ENCODE measurements around the gene DEFB128. TPM values are rescaled to one million over a fixed set of nuclear protein-coding genes. Genes with fewer than 3 reads are reported as not detected.
"Not testable (repeated sequence)": the region's sequence is repeated elsewhere in the genome, so short reads cannot be mapped to it uniquely, and the experiment has no call there.

DEFB128 gene
- total RNA-seq, result not detected
- long read RNA-seq, donor 1, result 0 reads
- long read RNA-seq, donor 2, result 0 reads

GRCh38 chr20:189611-190010, at the start of gene DEFB128:
Gene DEFB128, minus strand, starts transcription at chr20:189711. Its CDS starts 88 bp downstream, at chr20:189623.
- Histone ChIP-seq H3K36me3 (ENCODE audit: low read depth) (no peaks in the 10 kb centered on the region), H3K9me3 (no peaks in the 10 kb centered on the region), H3K4me3 (no peak within 1 kb of the TSS), H3K4me1 (ENCODE audit: low read depth) (no peaks in the 10 kb centered on the region)
- no peak for ATAC-seq
- intact Hi-C loops (cut with DNase I, micrococcal nuclease), result no loop called here
- TF ChIP-seq CTCF (IDR thresholded peaks at IDR 0.05), result no peak
- no peak for DNase-seq

DNA sequence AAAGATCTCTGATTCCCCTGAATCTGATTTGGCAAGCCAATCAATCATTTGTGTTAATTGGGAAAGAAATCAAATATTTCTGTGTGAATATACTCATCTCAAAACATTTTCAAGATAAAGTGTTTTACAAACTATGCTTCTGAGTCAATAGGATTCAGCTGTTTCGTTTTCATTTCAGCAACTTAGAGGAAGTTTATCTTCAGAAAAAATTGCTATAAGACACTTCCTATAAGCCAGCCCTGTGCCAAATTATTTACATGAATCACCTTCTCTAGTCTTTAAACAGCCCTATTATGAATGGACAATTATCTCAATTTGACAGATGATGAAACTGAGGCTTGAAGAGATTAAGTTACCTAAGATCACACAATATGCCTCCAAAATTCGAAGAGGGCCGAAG, 48.4 kb upstream of the DEFB128 start:
- no peak overlapping the region for H3K4me3 ChIP-seq
- no peaks in the 10 kb centered on the region for H3K9me3 ChIP-seq
- DNase-seq (no peak), ATAC-seq (no peak)
- no peaks in the 10 kb centered on the region for H3K36me3 ChIP-seq (ENCODE audit: low read depth)
- no peak for TF ChIP-seq CTCF (IDR thresholded peaks at IDR 0.05)
- intact Hi-C loops (cut with DNase I, micrococcal nuclease), result no loop called here
- no peaks in the 10 kb centered on the region for H3K4me1 ChIP-seq (ENCODE audit: low read depth)

DNA sequence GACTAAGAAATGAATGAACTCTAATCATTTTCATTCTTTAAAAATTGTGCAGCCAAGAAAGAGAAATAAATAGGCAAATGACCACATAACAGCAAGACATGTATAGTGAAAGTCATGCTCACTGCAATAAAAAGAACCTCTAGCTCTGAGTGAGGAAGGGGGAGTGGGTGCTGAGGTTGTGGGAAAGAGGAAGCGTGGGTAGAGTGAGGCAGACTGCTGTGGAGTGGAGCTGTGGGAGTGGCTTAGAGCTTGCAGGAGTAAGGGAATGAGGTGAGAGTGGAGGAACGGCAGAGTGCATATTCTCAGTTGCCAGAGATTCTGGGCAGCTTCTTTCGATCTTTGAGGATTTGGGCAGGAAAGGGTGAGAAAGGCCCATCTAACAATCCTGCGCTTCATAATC, 48.0 kb upstream of the DEFB128 start:
- no peak overlapping the region for H3K4me3 ChIP-seq
- intact Hi-C loops (cut with DNase I, micrococcal nuclease), result no loop called here
- H3K4me1 ChIP-seq (ENCODE audit: low read depth), result no peaks in the 10 kb centered on the region
- DNase-seq, result peak in 1 of 3 donors; percentile 18
- peak; percentile 52 for ATAC-seq
- H3K9me3 ChIP-seq, result no peaks in the 10 kb centered on the region
- H3K36me3 ChIP-seq (ENCODE audit: low read depth), result no peaks in the 10 kb centered on the region
- TF ChIP-seq CTCF (IDR thresholded peaks at IDR 0.05), result no peak

- Histone ChIP-seq H3K4me1 (ENCODE audit: low read depth) (no peaks in the 10 kb centered on the region), H3K4me3 (no peak overlapping the region), H3K36me3 (ENCODE audit: low read depth) (no peaks in the 10 kb centered on the region), H3K9me3 (no peaks in the 10 kb centered on the region)
- intact Hi-C loops (cut with DNase I, micrococcal nuclease), result no loop called here
- TF ChIP-seq CTCF (IDR thresholded peaks at IDR 0.05), result no peak
- DNase-seq (no peak), ATAC-seq (no peak)
Observed at GRCh38 chr20:235891-236290, 46.4 kb upstream of the DEFB128 start.

DNA sequence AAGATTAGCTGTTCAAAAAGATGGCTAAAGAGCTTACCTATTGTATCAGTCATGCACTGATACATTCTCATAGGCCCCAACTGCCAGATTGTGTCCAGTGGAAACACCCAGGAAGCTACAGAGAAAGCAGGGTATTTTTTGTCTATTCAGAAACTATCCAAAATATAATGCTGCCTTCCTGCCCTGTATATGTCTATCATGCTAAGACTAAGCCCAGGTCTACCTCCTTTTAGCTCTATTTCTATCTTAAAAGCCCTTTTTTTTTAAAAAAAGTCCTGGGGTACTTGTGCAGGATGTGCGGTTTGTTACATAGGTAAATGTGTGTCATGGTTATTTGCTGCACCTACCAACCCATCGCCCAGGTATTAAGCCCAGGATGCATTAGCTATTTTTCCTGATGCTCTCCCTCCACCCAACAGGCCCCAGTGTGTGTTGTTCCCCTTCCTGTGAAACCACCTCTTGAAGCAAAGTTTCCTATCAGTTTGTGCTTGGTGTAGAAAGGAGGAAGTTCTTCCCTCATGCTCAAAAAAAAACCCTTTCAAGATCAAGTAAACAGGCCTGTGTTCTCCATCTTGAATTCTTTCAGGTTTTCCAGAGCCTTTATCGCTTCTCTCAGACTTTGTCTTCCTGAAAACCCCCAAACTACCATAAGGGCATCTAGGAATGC, 38.1 kb upstream of the DEFB128 start:
- Histone ChIP-seq H3K9me3 (no peaks in the 10 kb centered on the region), H3K4me3 (no peak overlapping the region), H3K36me3 (ENCODE audit: low read depth) (no peaks in the 10 kb centered on the region), H3K4me1 (ENCODE audit: low read depth) (no peaks in the 10 kb centered on the region)
- intact Hi-C loops (cut with DNase I, micrococcal nuclease), result no loop called here
- ATAC-seq (no peak), DNase-seq (no peak)
- no peak for TF ChIP-seq CTCF (IDR thresholded peaks at IDR 0.05)

- no peak for DNase-seq
- H3K4me1 ChIP-seq (ENCODE audit: low read depth), result no peaks in the 10 kb centered on the region
- no peaks in the 10 kb centered on the region for H3K9me3 ChIP-seq
- H3K36me3 ChIP-seq (ENCODE audit: low read depth), result no peaks in the 10 kb centered on the region
- intact Hi-C loops (cut with DNase I, micrococcal nuclease), result no loop called here
- no peak for TF ChIP-seq CTCF (IDR thresholded peaks at IDR 0.05)
- ATAC-seq, result no peak
- H3K4me3 ChIP-seq, result no peak within 1 kb of the TSS
Observed at GRCh38 chr20:226958-227357, 37.4 kb upstream of the DEFB128 start, which contains the start of gene DEFB129. Gene DEFB129, plus strand, starts transcription at chr20:227258. Its CDS starts 31 bp downstream, at chr20:227289.

DNA sequence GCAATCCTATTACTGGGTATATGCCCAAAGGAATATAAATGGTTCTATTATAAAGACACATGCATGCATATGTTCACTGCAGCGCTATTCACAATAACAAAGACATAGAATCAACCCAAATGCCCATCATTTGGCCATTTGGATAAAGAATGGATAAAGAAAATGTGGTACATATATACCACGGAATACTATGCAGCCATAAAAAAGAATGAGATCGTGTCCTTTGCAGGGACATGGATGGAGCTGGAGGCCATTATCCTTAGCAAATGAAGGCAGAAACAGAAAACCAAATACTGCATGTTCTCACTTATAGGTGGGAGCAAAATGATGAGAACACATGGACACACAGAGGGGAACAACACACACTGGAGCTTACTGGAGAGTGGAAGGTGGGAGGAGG, 36.4 kb upstream of the DEFB128 start:
- H3K36me3 ChIP-seq (ENCODE audit: low read depth); ATAC-seq; H3K4me3 ChIP-seq; DNase-seq; intact Hi-C loops (cut with DNase I, micrococcal nuclease); H3K4me1 ChIP-seq (ENCODE audit: low read depth); H3K9me3 ChIP-seq: not testable (repeated sequence)

Measured in mucosa of descending colon (tissue), 3 donors.